Choroid plexus epithelial cell (primary cell): ENCODE measurements around the gene ABHD17A.

Experiments
- DNase-seq: peaks from one replicate; pipeline ENCODE4 v3.0.0-alpha.2; 2010; ENCODE audit warnings: low read depth
- H3K4me3 ChIP-seq: 2 replicates; pipeline ENCODE4 v1.5.1; 2011; ENCODE audit warnings: low read depth, mild to moderate bottlenecking, control low read depth, low read length, moderate library complexity
- CTCF ChIP-seq: conservative IDR thresholded peaks from 2 replicates; pipeline ENCODE4 v1.5.1; 2011; ENCODE audit warnings: low read depth, mild to moderate bottlenecking, control low read depth, inconsistent platforms, low read length, moderate library complexity

Gene ABHD17A

DNA sequence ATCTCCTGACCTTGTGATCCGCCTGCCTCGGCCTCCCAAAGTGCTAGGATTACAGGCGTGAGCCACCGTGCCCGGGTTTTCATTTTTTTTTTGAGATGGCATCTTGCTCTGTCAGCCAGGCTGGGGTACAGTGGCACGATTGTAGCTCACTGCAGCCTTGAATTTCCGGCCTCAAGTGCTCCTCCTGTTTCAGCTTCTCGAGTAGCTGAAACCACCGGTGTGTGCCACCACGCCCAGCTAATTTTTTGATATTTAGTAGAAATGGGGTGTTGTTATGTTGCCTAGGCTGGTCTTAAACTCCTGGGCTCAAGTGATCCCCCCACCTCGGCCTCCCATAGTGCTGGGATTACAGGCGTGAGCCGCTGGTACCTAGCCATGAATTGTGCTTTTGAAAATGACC, 25.8 kb upstream of the ABHD17A start:
- DNase-seq: no peak
- no peak for TF ChIP-seq CTCF
- no peak overlapping the region for H3K4me3 ChIP-seq

DNA sequence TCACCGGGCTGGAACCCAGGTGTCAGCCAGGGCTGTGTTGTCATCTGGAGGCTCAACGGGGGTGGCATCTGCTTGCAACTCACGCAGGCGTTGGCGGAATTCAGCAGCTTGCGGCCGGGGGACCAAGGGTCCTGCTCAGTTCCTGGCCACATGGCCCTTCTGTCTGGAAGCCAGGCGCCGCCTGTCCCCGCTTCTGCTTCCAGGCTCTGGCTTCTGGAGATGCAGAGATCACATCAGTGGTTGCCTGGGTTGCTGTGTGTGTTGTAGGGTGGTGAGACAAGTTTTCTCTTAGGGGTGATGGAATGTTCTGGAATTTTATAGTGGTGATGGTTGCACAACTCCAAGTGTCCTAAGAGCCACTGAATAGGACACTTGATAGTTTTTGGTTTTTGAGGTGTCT, 24.9 kb upstream of the ABHD17A start:
- TF ChIP-seq CTCF: no peak
- DNase-seq: peak; percentile 52
- no peak overlapping the region for H3K4me3 ChIP-seq

- TF ChIP-seq CTCF: no peak
- H3K4me3 ChIP-seq: no peak overlapping the region
- no peak for DNase-seq
Observed at GRCh38 chr19:1909761-1910080, 24.4 kb upstream of the ABHD17A start.

GRCh38 chr19:1908364-1908678, 23.0 kb upstream of the ABHD17A start:
- TF ChIP-seq CTCF: no peak
- no peak for DNase-seq
- H3K4me3 ChIP-seq: no peak overlapping the region

GRCh38 chr19:1907563-1908363, 22.5 kb upstream of the ABHD17A start:
- no peak for DNase-seq
- H3K4me3 ChIP-seq: no peak overlapping the region
- TF ChIP-seq CTCF: no peak

GRCh38 chr19:1906985-1907562, 21.8 kb upstream of the ABHD17A start:
- DNase-seq: no peak
- TF ChIP-seq CTCF: no peak
- H3K4me3 ChIP-seq: no peak overlapping the region

DNA sequence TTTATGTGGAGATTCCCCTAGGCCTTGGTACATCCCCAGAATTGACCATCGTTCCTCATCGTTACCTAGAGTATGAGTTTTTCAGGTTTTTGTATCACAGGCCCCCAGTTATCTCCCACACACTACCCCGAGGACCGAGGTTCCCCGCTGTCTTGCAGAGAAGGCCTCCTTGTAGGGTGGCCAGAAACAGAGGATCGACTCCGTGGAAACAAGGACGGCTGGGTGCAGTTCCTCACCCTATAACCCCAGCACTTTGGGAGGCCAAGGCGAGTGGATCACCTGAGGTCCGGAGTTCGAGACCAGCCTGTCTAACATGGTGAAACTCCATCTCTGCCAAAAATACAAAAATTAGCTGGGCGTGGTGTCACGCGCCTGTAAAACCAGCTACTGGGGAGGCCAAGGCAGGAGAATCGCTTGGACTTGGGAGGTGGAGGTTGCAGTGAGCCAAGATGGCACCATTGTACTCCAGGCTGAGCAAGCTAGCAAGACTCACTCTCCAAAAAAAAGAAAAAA, 20.6 kb upstream of the ABHD17A start:
- no peak for TF ChIP-seq CTCF
- H3K4me3 ChIP-seq: peak overlapping the region; percentile 84
- DNase-seq: no peak
